Neuronal stem cell (in vitro differentiated cells): ENCODE data around the gene VAMP2.
A peak's percentile ranks its signal among the peaks of the same experiment; 100 is the strongest.

Experiments
- DNase-seq: peaks from one replicate; pipeline ENCODE4 v3.0.0-alpha.2; 2013; ENCODE audit warnings: low spot score
- H2AFZ ChIP-seq: one replicate; pipeline ENCODE4 v1.6.1; 2013; ENCODE audit warnings: mild to moderate bottlenecking, low read length, inconsistent platforms
- H2AK5ac ChIP-seq: 2 replicates; pipeline ENCODE4 v1.6.1; 2013; ENCODE audit warnings: low read depth, mild to moderate bottlenecking, inconsistent platforms, low read length, moderate library complexity, mixed read lengths
- H2BK120ac ChIP-seq: 2 replicates; pipeline ENCODE4 v1.6.1; 2013; ENCODE audit warnings: low read depth, mild to moderate bottlenecking, inconsistent platforms, low read length, moderate library complexity, mixed read lengths
- H2BK12ac ChIP-seq: one replicate; pipeline ENCODE4 v1.6.1; 2013; ENCODE audit warnings: low read length, inconsistent platforms
- H2BK15ac ChIP-seq: 2 replicates; pipeline ENCODE4 v1.6.1; 2013; ENCODE audit warnings: mild to moderate bottlenecking, low read length, inconsistent platforms, mixed read lengths
- H2BK5ac ChIP-seq: one replicate; pipeline ENCODE4 v1.6.1; 2013; ENCODE audit warnings: inconsistent platforms, mild to moderate bottlenecking, low read length, moderate library complexity
- H3K14ac ChIP-seq: one replicate; pipeline ENCODE4 v1.6.1; 2013; ENCODE audit warnings: low read length, inconsistent platforms
- H3K18ac ChIP-seq: 2 replicates; pipeline ENCODE4 v1.6.1; 2013; ENCODE audit warnings: low read length, inconsistent platforms
- H3K23ac ChIP-seq: 2 replicates; pipeline ENCODE4 v1.6.1; 2013; ENCODE audit warnings: low read depth, mild to moderate bottlenecking, mixed read lengths, low read length, inconsistent platforms; ENCODE audit not compliant: poor library complexity
- H3K27ac ChIP-seq: replicated peaks from 3 replicates; pipeline ENCODE4 v1.5.1; 2013; ENCODE audit warnings: low read length, inconsistent platforms
- H3K27me3 ChIP-seq, 3 experiments: 2 replicates each; pipeline ENCODE4 v1.6.1; 2013; ENCODE audit warnings: low read length in 3 of 3, mild to moderate bottlenecking in 2 of 3, inconsistent platforms in 1 of 3, low read depth in 1 of 3, mixed read lengths in 1 of 3, moderate library complexity in 1 of 3; ENCODE audit not compliant: control insufficient read depth in 3 of 3, insufficient read depth in 3 of 3
- H3K36me3 ChIP-seq, 2 donors: replicated peaks in 1 of 2; 2 replicates each; pipeline ENCODE4 v1.6.1; 2013; ENCODE audit warnings: low read length in 2 of 2; ENCODE audit not compliant: control insufficient read depth in 2 of 2, insufficient read depth in 2 of 2
- H3K4ac ChIP-seq: 2 replicates; pipeline ENCODE4 v1.6.1; 2013; ENCODE audit warnings: inconsistent platforms, mild to moderate bottlenecking, low read length, moderate library complexity
- H3K4me1 ChIP-seq, 2 donors: 1 replicate in 1 of 2; 2 replicates in 1 of 2; pipeline ENCODE4 v1.6.1; 2013; ENCODE audit warnings: low read length in 2 of 2, low read depth in 1 of 2; ENCODE audit not compliant: control insufficient read depth in 2 of 2, insufficient read depth in 1 of 2
- H3K4me2 ChIP-seq: one replicate; pipeline ENCODE4 v1.6.1; 2013; ENCODE audit warnings: mild to moderate bottlenecking, low read length, inconsistent platforms; ENCODE audit not compliant: insufficient read depth, poor library complexity, severe bottlenecking
- H3K4me3 ChIP-seq, 2 donors: 2 replicates each; pipeline ENCODE4 v1.5.1; 2013; ENCODE audit warnings: low read length in 2 of 2, mild to moderate bottlenecking in 2 of 2, inconsistent platforms in 1 of 2, moderate library complexity in 1 of 2
- H3K79me1 ChIP-seq: one replicate; pipeline ENCODE4 v1.6.1; 2013; ENCODE audit warnings: low read depth, mild to moderate bottlenecking, inconsistent platforms, low read length, moderate library complexity
- H3K9ac ChIP-seq: one replicate; pipeline ENCODE4 v1.6.1; 2013; ENCODE audit warnings: mild to moderate bottlenecking, low read depth, low read length, inconsistent platforms; ENCODE audit not compliant: poor library complexity
- H3K9me3 ChIP-seq, 2 donors: replicated peaks in 1 of 2; 2 replicates each; pipeline versions ENCODE3 to v1.6.1; 2013; ENCODE audit warnings: low read length in 2 of 2, mild to moderate bottlenecking in 2 of 2, inconsistent platforms in 1 of 2, low read depth in 1 of 2, mixed read lengths in 1 of 2, moderate library complexity in 1 of 2; ENCODE audit not compliant: control insufficient read depth in 2 of 2, insufficient read depth in 1 of 2
- H4K8ac ChIP-seq: one replicate; pipeline ENCODE4 v1.6.1; 2013; ENCODE audit warnings: low read depth, mild to moderate bottlenecking, inconsistent platforms, low read length, moderate library complexity
- H4K91ac ChIP-seq: one replicate; pipeline ENCODE4 v1.6.1; 2013; ENCODE audit warnings: low read length, low read depth, mild to moderate bottlenecking, inconsistent platforms; ENCODE audit not compliant: poor library complexity
- whole genome bisulfite sequencing, 2 donors: extraction: QIAGEN DNeasy Blood & Tissue Kit; methylation state at CpG; one replicate each; pipeline ENCODE4 v1.1.7; 2013; ENCODE audit warnings: missing lambda C conversion rate in 2 of 2, mixed read lengths in 1 of 2; ENCODE audit not compliant: insufficient read length in 2 of 2, insufficient replicate concordance in 1 of 2; ENCODE audit errors: extremely low coverage in 2 of 2; 5-methylcytosine and 5-hydroxymethylcytosine counted together

Gene VAMP2

DNA sequence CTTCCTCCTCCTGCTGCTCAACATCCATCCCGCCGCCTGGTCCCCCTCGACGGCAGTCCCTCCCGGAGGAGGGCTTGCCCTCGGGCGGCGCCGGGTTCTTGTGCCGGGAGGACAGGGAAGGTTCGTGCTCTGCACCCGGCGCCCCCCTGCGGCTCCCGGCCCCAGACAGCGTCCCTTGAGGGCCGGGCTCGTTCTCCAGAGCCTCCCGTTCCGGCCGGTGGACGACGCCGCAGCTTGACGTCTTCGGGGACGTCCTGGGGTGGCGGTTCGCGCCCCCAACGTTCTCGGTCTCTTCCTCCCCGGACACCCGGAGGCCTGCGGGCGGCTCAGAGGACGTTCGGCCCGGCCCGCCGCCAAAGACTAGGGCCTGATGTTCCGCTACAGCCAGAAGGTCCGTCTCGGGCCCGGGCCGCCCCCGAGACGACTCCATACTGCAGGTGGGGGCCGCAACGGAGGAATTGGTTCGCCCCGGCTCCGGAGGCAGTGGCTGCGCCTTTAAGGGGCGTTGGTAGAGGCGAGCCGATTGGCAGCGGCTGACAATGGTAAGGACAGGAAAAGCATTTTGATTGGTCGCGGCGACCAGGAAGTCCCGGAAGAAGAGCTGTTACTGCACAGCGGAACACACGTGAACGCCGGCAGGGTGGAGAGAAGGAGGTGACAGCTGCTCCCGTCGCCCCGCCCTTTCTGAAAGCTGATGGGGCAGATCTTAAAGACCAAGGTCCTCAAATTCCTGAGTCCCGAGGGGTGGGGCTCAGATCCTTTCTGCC is 27.1 kb upstream of the VAMP2 start, which contains the start of gene BORCS6:
Gene BORCS6 (minus strand): TSS at position 470 of the 767 bp plus-strand sequence. CDS start 40 bp downstream, at position 430.
- H3K36me3 ChIP-seq: no peaks in the 10 kb centered on the region
- no peaks in the 10 kb centered on the region for H3K9me3 ChIP-seq
- H3K4ac ChIP-seq: peak within 1 kb of the TSS; percentile 87
- no peak within 1 kb of the TSS for H4K91ac ChIP-seq
- H3K27me3 ChIP-seq: peaks cover 0 to 16% (median 3%) of the 10 kb centered on the region in 3 experiments
- H3K4me1 ChIP-seq: peaks cover 20 to 24% of the 10 kb centered on the region in 2 donors
- no peak within 1 kb of the TSS for H4K8ac ChIP-seq
- H3K9ac ChIP-seq: peak within 1 kb of the TSS; percentile 93
- H3K79me1 ChIP-seq: peaks cover 9% of the 10 kb centered on the region
- H2AK5ac ChIP-seq: peak within 1 kb of the TSS; percentile 89
- H2AFZ ChIP-seq: peak within 1 kb of the TSS; percentile 94
- peak within 1 kb of the TSS; percentile 77 for H3K4me2 ChIP-seq
- peak within 1 kb of the TSS; percentile 79 for H2BK12ac ChIP-seq
- peak within 1 kb of the TSS; percentile 90 for H3K23ac ChIP-seq
- no peak within 1 kb of the TSS for H2BK120ac ChIP-seq
- H3K27ac ChIP-seq: no peak within 1 kb of the TSS
- no peak within 1 kb of the TSS for H3K14ac ChIP-seq
- peak within 1 kb of the TSS; percentile 87 for H2BK5ac ChIP-seq
- peak within 1 kb of the TSS; percentile 69 to 93 for H3K4me3 ChIP-seq
- H3K18ac ChIP-seq: peak within 1 kb of the TSS; percentile 88
- peak within 1 kb of the TSS; percentile 79 for H2BK15ac ChIP-seq
- no CpG with 5 or more reads among the region's 70 CpGs for WGBS, 2 donors
- peak; percentile 92 for DNase-seq

DNA sequence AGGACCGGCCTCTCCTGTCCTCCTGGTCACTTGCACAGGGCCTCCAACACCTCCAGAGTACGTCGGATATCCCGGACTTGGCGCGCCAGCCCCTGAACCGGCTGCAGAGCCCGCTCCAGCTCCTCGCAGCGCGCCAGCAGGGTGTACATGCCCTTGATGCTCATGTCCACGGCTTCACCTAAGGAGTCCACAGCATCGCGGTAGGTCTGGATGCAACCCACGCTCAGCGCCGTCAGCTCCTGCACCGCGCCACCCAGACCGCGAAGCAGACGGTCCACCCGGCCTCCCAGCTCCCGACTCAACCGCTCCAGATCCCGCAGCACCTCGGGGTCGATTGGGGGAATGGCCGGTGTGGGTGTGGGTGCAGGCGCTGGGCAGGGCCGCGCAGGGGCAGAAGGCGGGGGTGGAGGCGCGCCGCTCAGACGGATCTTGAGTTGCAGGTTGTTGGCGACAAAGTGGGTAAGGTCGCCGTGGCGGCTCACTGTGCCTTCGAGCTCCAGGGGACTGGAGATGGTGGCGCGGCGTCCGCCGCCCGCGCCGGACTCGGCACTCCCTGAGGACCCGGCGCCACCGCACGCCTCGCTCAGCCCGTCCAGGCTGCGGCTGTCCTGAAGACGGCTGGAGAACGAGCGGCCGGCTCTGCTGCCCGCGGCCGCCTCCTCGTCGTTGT is 26.4 kb upstream of the VAMP2 start:
- H3K36me3 ChIP-seq: no peaks in the 10 kb centered on the region
- H3K4me3 ChIP-seq: peak overlapping the region; percentile 69 to 93
- peak overlapping the region; percentile 77 for H3K4me2 ChIP-seq
- DNase-seq: no peak
- peak overlapping the region; percentile 89 for H2AK5ac ChIP-seq
- peak overlapping the region; percentile 79 for H2BK15ac ChIP-seq
- no peak overlapping the region for H3K27ac ChIP-seq
- H2BK5ac ChIP-seq: peak overlapping the region; percentile 87
- H3K27me3 ChIP-seq: peaks cover 0 to 16% (median 3%) of the 10 kb centered on the region in 3 experiments
- H4K91ac ChIP-seq: no peak overlapping the region
- peak overlapping the region; percentile 76 for H2BK12ac ChIP-seq
- peaks cover 9% of the 10 kb centered on the region for H3K79me1 ChIP-seq
- no peak overlapping the region for H4K8ac ChIP-seq
- H2AFZ ChIP-seq: peak overlapping the region; percentile 94
- H3K9me3 ChIP-seq: no peaks in the 10 kb centered on the region
- H3K14ac ChIP-seq: no peak overlapping the region
- H3K4me1 ChIP-seq: peaks cover 20 to 24% of the 10 kb centered on the region in 2 donors
- peak overlapping the region; percentile 93 for H3K9ac ChIP-seq
- H2BK120ac ChIP-seq: no peak overlapping the region
- WGBS, 2 donors: no CpG with 5 or more reads among the region's 67 CpGs
- peak overlapping the region; percentile 88 for H3K18ac ChIP-seq
- peak overlapping the region; percentile 87 for H3K4ac ChIP-seq
- H3K23ac ChIP-seq: peak overlapping the region; percentile 90

DNA sequence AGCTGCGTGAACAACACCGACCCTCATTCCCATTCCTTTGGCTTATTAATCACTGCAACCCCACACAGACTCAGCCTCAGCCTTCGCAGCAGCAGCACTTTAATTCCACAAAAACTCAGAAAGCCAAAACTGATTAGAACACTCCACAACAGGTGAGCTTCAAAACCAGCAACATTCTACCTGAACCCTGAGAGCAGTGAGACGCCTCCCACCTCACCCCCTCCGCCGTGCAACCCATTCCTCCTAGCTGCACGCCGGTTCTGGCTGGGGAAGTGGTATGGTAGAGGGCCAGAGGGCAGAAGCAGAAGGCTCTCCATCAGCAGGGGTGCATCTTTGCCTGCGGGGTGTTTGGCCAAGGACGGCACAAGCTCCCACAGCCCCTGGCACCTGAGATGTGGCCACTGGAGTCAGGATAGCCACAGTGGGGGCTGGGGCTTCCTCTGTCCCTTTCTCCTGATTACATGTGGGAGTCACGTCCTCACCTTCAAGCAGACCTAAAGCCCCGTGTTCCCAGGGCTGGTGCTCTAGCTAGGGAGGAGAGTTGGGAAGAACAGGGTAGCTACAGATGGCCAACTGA is 25.6 kb upstream of the VAMP2 start:
- Histone ChIP-seq H4K91ac (no peak overlapping the region), H3K27ac (no peak overlapping the region)
- no peak for DNase-seq

More for the DNA sequence above, 25.6 kb upstream of the VAMP2 start:
- H3K36me3 ChIP-seq: no peaks in the 10 kb centered on the region
- peak overlapping the region; percentile 79 for H2BK15ac ChIP-seq
- peak overlapping the region; percentile 51 for H3K9ac ChIP-seq
- peaks cover 9% of the 10 kb centered on the region for H3K79me1 ChIP-seq
- H2AFZ ChIP-seq: peak overlapping the region; percentile 1
- peak overlapping the region; percentile 89 for H2AK5ac ChIP-seq
- H3K4me3 ChIP-seq: peak overlapping the region; percentile 46 to 69
- H3K9me3 ChIP-seq: no peaks in the 10 kb centered on the region
- peak overlapping the region; percentile 78 for H2BK12ac ChIP-seq
- H3K27me3 ChIP-seq: peaks cover 0 to 16% (median 3%) of the 10 kb centered on the region in 3 experiments
- no peak overlapping the region for H4K8ac ChIP-seq
- H3K18ac ChIP-seq: peak overlapping the region; percentile 54
- peak overlapping the region; percentile 59 for H3K4me2 ChIP-seq
- no CpG with 5 or more reads among the region's 12 CpGs for WGBS, 2 donors
- no peak overlapping the region for H3K14ac ChIP-seq
- H3K4me1 ChIP-seq: peaks cover 20 to 24% of the 10 kb centered on the region in 2 donors
- peak overlapping the region; percentile 61 for H3K4ac ChIP-seq
- H2BK5ac ChIP-seq: no peak overlapping the region
- H3K23ac ChIP-seq: peak overlapping the region; percentile 90
- no peak overlapping the region for H2BK120ac ChIP-seq
